H7 (cell line): ENCODE data around the gene DNM2. TPM values are rescaled to one million over a fixed set of nuclear protein-coding genes. Genes with fewer than 3 reads are reported as not detected.
A peak's percentile ranks its signal among the peaks of the same experiment; 100 is the strongest.
"Not testable (repeated sequence)": the region's sequence is repeated elsewhere in the genome, so short reads cannot be mapped to it uniquely, and the experiment has no call there.

Source experiments
- DNase-seq: peaks from one replicate; pipeline ENCODE4 v3.0.0; 2012
- H3K27me3 ChIP-seq: 2 replicates; pipeline ENCODE4 v1.6.0; 2011; ENCODE audit warnings: mild to moderate bottlenecking, low read length; ENCODE audit not compliant: control insufficient read depth, insufficient read depth
- H3K36me3 ChIP-seq: replicated peaks from 2 replicates; pipeline ENCODE4 v1.5.1; 2011; ENCODE audit warnings: low read length; ENCODE audit not compliant: control insufficient read depth, insufficient read depth
- H3K4me3 ChIP-seq: 2 replicates; pipeline ENCODE4 v1.5.1; 2011; ENCODE audit warnings: low read depth, mild to moderate bottlenecking, control low read depth, low read length, moderate library complexity; ENCODE audit not compliant: insufficient read depth
- total RNA-seq: library from RNA; depleted of rRNA; stranded (reverse); fragments of >200 nt; shearing (Covaris generic); gene quantifications from 2 replicates; pipeline ENCODE4 v1.2.3, GENCODE V29; 2014; rRNA removed

The DNM2 gene
- total RNA-seq, result 77.6 and 89.9 TPM in 2 replicates

GRCh38 chr19:10717356-10718204 is at the start of gene DNM2:
Gene DNM2 (plus strand): TSS chr19:10718079. CDS start chr19:10718243, 164 bp downstream.
- Histone ChIP-seq H3K27me3 (no peaks in the 10 kb centered on the region), H3K36me3 (peaks cover 3% of the 10 kb centered on the region), H3K4me3 (peak within 1 kb of the TSS; percentile 96)
- DNase-seq, result peak; percentile 100

- no peaks in the 10 kb centered on the region for H3K27me3 ChIP-seq
- H3K36me3 ChIP-seq, result peaks cover 42% of the 10 kb centered on the region
- peak; percentile 13 for DNase-seq
- no peak overlapping the region for H3K4me3 ChIP-seq
Measured at GRCh38 chr19:10669246-10669645, 48.6 kb upstream of the DNM2 start.

GRCh38 chr19:10670182-10670581 is 47.7 kb upstream of the DNM2 start:
- peak; percentile 15 for DNase-seq

GRCh38 chr19:10670876-10671804 is 46.7 kb upstream of the DNM2 start:
- Histone ChIP-seq H3K4me3 (no peak overlapping the region), H3K36me3 (peaks cover 53% of the 10 kb centered on the region), H3K27me3 (no peaks in the 10 kb centered on the region)
- DNase-seq, result peak; percentile 13

More at GRCh38 chr19:10670182-10670581, 47.7 kb upstream of the DNM2 start:
- H3K27me3 ChIP-seq, result no peaks in the 10 kb centered on the region
- H3K36me3 ChIP-seq, result peaks cover 48% of the 10 kb centered on the region
- no peak overlapping the region for H3K4me3 ChIP-seq

- DNase-seq, H3K27me3 ChIP-seq, H3K4me3 ChIP-seq: not testable (repeated sequence)
- peaks cover 51% of the 10 kb centered on the region for H3K36me3 ChIP-seq
Measured at GRCh38 chr19:10671922-10672321, 46.0 kb upstream of the DNM2 start.

- not testable (repeated sequence) for DNase-seq, H3K4me3 ChIP-seq, H3K27me3 ChIP-seq
- H3K36me3 ChIP-seq, result peaks cover 75% of the 10 kb centered on the region
Measured at GRCh38 chr19:10675214-10675613, 42.7 kb upstream of the DNM2 start.

GRCh38 chr19:10677751-10678150 is 40.1 kb upstream of the DNM2 start:
- DNase-seq, result no peak
- H3K36me3 ChIP-seq, result peaks cover 79% of the 10 kb centered on the region

GRCh38 chr19:10678813-10679212 is 39.1 kb upstream of the DNM2 start:
- no peak for DNase-seq
- Histone ChIP-seq H3K27me3 (no peaks in the 10 kb centered on the region), H3K36me3 (peaks cover 79% of the 10 kb centered on the region), H3K4me3 (no peak overlapping the region)

More at GRCh38 chr19:10677751-10678150, 40.1 kb upstream of the DNM2 start:
- Histone ChIP-seq H3K4me3 (no peak overlapping the region), H3K27me3 (no peaks in the 10 kb centered on the region)

GRCh38 chr19:10679743-10680142 is 38.1 kb upstream of the DNM2 start:
- DNase-seq, result no peak
- Histone ChIP-seq H3K36me3 (peaks cover 83% of the 10 kb centered on the region), H3K4me3 (no peak overlapping the region), H3K27me3 (no peaks in the 10 kb centered on the region)

GRCh38 chr19:10680545-10681135 is 37.2 kb upstream of the DNM2 start:
- no peak for DNase-seq
- H3K4me3 ChIP-seq, result no peak overlapping the region
- H3K27me3 ChIP-seq, result no peaks in the 10 kb centered on the region
- peaks cover 84% of the 10 kb centered on the region for H3K36me3 ChIP-seq

GRCh38 chr19:10681658-10682057 is 36.2 kb upstream of the DNM2 start:
- no peak overlapping the region for H3K4me3 ChIP-seq
- no peaks in the 10 kb centered on the region for H3K27me3 ChIP-seq
- DNase-seq, result no peak
- H3K36me3 ChIP-seq, result peaks cover 90% of the 10 kb centered on the region

GRCh38 chr19:10682397-10683063 is 35.3 kb upstream of the DNM2 start:
- Histone ChIP-seq H3K36me3 (peaks cover 88% of the 10 kb centered on the region), H3K27me3 (no peaks in the 10 kb centered on the region), H3K4me3 (no peak overlapping the region)
- DNase-seq, result peak; percentile 59

GRCh38 chr19:10683064-10683426 is 34.8 kb upstream of the DNM2 start:
- no peak overlapping the region for H3K4me3 ChIP-seq
- no peaks in the 10 kb centered on the region for H3K27me3 ChIP-seq
- H3K36me3 ChIP-seq, result peaks cover 88% of the 10 kb centered on the region
- peak; percentile 65 for DNase-seq

GRCh38 chr19:10683582-10683981 is 34.3 kb upstream of the DNM2 start:
- no peak overlapping the region for H3K4me3 ChIP-seq
- H3K27me3 ChIP-seq, result no peaks in the 10 kb centered on the region
- DNase-seq, result no peak
- H3K36me3 ChIP-seq, result peaks cover 88% of the 10 kb centered on the region
